DOHH2 (cell line): ENCODE measurements around the gene CDKAL1.
"Not testable (repeated sequence)": the region's sequence is repeated elsewhere in the genome, so short reads cannot be mapped to it uniquely, and the experiment has no call there.

Experiments
- H3F3A ChIP-seq: fragments of 200-600 bp; sonication (generic), shearing (Covaris generic); 2 replicates; pipeline ENCODE4 v1.6.0; 2016; ENCODE audit warnings: antibody characterized with exemption, mild to moderate bottlenecking; ENCODE audit not compliant: control insufficient read depth, insufficient read depth
- H3K27ac ChIP-seq: fragments of 200-600 bp; sonication (generic); 2 replicates; pipeline ENCODE4 v1.5.1; 2014; ENCODE audit warnings: low read depth, mild to moderate bottlenecking, low read length, moderate library complexity
- H3K27me3 ChIP-seq: fragments of 200-600 bp; sonication (generic); 2 replicates; pipeline ENCODE4 v1.6.1; 2014; ENCODE audit warnings: mild to moderate bottlenecking, low read length, mixed read lengths; ENCODE audit not compliant: control insufficient read depth
- H3K36me3 ChIP-seq: fragments of 200-600 bp; sonication (generic); 2 replicates; pipeline ENCODE4 v1.6.1; 2014; ENCODE audit warnings: mild to moderate bottlenecking, low read length, moderate library complexity, mixed read lengths; ENCODE audit not compliant: control insufficient read depth
- H3K4me1 ChIP-seq: fragments of 200-600 bp; sonication (generic); 2 replicates; pipeline ENCODE4 v1.6.1; 2014; ENCODE audit warnings: mild to moderate bottlenecking, low read length, mixed read lengths; ENCODE audit not compliant: control insufficient read depth
- H3K4me2 ChIP-seq: fragments of 200-600 bp; sonication (generic); 2 replicates; pipeline ENCODE4 v1.6.0; 2014; ENCODE audit warnings: mild to moderate bottlenecking, low read length, moderate library complexity
- H3K4me3 ChIP-seq: fragments of 200-600 bp; sonication (generic); 2 replicates; pipeline ENCODE4 v1.5.1; 2014; ENCODE audit warnings: mild to moderate bottlenecking, low read length, mixed read lengths
- H3K79me2 ChIP-seq: fragments of 200-600 bp; sonication (generic); 2 replicates; pipeline ENCODE4 v1.6.1; 2014; ENCODE audit warnings: mild to moderate bottlenecking, low read length, mixed read lengths; ENCODE audit not compliant: control insufficient read depth
- H3K9me2 ChIP-seq: fragments of 200-600 bp; sonication (generic); replicated peaks from 2 replicates; pipeline ENCODE4 v1.6.1; 2014; ENCODE audit warnings: mild to moderate bottlenecking, low read length, mixed read lengths; ENCODE audit not compliant: control insufficient read depth
- H3K9me3 ChIP-seq: fragments of 200-600 bp; sonication (generic); 2 replicates; pipeline ENCODE4 v1.6.1; 2014; ENCODE audit warnings: antibody characterized with exemption, low read length, mixed read lengths; ENCODE audit not compliant: control insufficient read depth, insufficient read depth
- H4K20me1 ChIP-seq: fragments of 200-600 bp; sonication (generic); 2 replicates; pipeline ENCODE4 v1.6.0; 2014; ENCODE audit warnings: low read depth, mild to moderate bottlenecking, antibody characterized with exemption, low read length, moderate library complexity; ENCODE audit not compliant: control insufficient read depth, insufficient read depth
- EZH2phosphoT487 ChIP-seq: fragments of 200-600 bp; sonication (generic); IDR thresholded peaks from 2 replicates; pipeline ENCODE4 v1.6.1; 2017; ENCODE audit warnings: borderline replicate concordance, mild to moderate bottlenecking, antibody characterized with exemption, low read length, moderate library complexity, mixed read lengths
- TF ChIP-seq, protein P1 (sequence below): fragments of 200-600 bp; sonication (generic); IDR thresholded peaks from one replicate; pipeline ENCODE4 v1.5.1; 2014; ENCODE audit warnings: antibody characterized with exemption, mild to moderate bottlenecking, low read depth, low read length; ENCODE audit not compliant: poor library complexity, severe bottlenecking

CDKAL1 gene

DNA sequence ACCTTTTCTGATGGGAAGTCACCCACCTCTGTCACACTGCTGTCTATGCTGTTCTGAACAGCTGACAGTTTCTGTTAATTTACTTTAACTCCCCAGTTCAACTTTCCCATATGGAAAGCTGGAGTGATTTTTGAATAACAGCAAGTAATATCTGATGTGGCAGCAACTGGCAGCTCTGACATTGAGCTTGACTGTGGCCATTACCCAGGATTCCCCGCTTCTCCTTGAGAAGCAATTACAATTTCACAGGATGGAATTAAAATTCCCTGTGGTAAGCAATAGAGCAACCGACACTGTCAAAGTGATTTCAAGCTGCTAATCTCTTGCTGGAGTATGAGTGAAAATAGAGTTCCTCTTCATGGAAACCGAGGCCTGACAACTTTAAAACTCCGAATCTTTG is 711.2 kb downstream of the CDKAL1 start:
- no peak overlapping the region for H3K4me2 ChIP-seq
- no peaks in the 10 kb centered on the region for H3F3A ChIP-seq
- no peaks in the 10 kb centered on the region for H3K4me1 ChIP-seq
- no peaks in the 10 kb centered on the region for H4K20me1 ChIP-seq
- H3K79me2 ChIP-seq, result no peaks in the 10 kb centered on the region
- no peaks in the 10 kb centered on the region for H3K9me2 ChIP-seq
- H3K9me3 ChIP-seq, result no peaks in the 10 kb centered on the region
- no peaks in the 10 kb centered on the region for H3K36me3 ChIP-seq
- H3K27me3 ChIP-seq, result no peaks in the 10 kb centered on the region
- TF ChIP-seq EZH2phosphoT487, result no peak
- TF ChIP-seq, protein P1, sequence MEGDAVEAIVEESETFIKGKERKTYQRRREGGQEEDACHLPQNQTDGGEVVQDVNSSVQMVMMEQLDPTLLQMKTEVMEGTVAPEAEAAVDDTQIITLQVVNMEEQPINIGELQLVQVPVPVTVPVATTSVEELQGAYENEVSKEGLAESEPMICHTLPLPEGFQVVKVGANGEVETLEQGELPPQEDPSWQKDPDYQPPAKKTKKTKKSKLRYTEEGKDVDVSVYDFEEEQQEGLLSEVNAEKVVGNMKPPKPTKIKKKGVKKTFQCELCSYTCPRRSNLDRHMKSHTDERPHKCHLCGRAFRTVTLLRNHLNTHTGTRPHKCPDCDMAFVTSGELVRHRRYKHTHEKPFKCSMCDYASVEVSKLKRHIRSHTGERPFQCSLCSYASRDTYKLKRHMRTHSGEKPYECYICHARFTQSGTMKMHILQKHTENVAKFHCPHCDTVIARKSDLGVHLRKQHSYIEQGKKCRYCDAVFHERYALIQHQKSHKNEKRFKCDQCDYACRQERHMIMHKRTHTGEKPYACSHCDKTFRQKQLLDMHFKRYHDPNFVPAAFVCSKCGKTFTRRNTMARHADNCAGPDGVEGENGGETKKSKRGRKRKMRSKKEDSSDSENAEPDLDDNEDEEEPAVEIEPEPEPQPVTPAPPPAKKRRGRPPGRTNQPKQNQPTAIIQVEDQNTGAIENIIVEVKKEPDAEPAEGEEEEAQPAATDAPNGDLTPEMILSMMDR, result no peak
- H3K4me3 ChIP-seq, result no peak overlapping the region
- H3K27ac ChIP-seq, result no peak overlapping the region

DNA sequence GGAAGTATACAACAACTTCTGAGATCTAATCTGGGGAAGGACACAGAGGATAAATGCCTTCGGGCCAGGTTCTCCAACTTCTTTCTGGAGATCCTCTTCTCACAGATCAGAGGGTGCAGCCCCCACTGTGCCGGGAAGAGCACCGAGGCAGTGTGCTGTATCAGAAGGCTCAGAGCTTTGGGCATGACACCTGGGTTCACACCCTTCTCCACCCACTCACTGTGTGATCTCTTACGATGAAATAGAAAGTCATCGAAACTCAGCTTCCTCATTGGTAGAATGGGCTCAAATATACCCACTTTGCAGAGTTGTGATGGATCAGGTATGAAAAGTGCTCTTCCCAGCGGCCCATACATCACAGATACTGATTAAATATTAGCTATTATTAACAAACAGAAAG is 711.8 kb downstream of the CDKAL1 start:
- no peaks in the 10 kb centered on the region for H3K36me3 ChIP-seq
- no peaks in the 10 kb centered on the region for H3K4me1 ChIP-seq
- TF ChIP-seq, protein P1, result no peak
- no peak for TF ChIP-seq EZH2phosphoT487
- no peak overlapping the region for H3K27ac ChIP-seq
- H3K27me3 ChIP-seq, result no peaks in the 10 kb centered on the region
- H3K79me2 ChIP-seq, result no peaks in the 10 kb centered on the region
- H3K4me3 ChIP-seq, result no peak overlapping the region
- no peaks in the 10 kb centered on the region for H3K9me2 ChIP-seq
- H4K20me1 ChIP-seq, result no peaks in the 10 kb centered on the region
- H3K4me2 ChIP-seq, result no peak overlapping the region
- H3F3A ChIP-seq, result no peaks in the 10 kb centered on the region
- no peaks in the 10 kb centered on the region for H3K9me3 ChIP-seq

DNA sequence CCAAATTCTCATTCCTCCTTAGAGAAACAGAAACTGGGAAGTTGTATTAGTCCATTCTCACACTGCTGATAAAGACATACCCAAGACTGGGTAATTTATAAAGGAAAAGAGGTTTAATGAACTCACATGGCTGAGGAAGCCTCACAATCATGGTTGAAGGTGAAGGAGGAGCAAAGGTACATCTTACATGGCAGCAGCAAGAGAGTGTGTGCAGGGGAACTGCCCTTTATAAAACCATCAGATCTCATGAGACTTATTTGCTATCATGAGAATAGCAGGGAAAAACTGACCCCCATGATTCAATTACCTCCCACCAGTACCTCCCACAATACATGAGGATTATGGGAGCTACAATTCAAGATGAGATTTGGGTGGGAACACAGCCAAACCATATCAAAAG is 720.2 kb downstream of the CDKAL1 start:
- H3K36me3 ChIP-seq, H3K4me1 ChIP-seq, H3K4me3 ChIP-seq, H3F3A ChIP-seq, H3K4me2 ChIP-seq, H3K27me3 ChIP-seq, H3K9me2 ChIP-seq, H3K27ac ChIP-seq, H3K9me3 ChIP-seq, H3K79me2 ChIP-seq, H4K20me1 ChIP-seq: not testable (repeated sequence)

DNA sequence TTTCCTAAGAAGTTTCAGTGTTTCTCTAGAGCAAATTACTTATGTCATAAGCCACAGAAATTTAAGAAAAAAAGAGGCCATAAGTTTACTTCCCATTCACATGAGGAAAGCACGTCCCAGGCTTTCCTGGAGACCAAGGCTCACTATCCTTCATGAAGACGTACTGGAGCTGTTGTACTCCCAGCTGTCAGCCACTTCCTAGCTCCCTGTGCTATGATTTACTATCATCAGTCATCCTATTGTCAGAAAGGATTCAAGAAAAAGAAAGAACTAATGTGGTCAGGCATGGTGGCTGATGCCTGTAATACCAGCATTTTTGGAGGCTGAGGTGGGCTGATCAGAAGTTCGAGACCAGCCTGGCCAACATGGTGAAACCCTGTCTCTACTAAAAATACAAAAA is 721.9 kb downstream of the CDKAL1 start:
- H3F3A ChIP-seq, result no peaks in the 10 kb centered on the region
- H3K4me2 ChIP-seq, result no peak overlapping the region
- H3K9me2 ChIP-seq, result no peaks in the 10 kb centered on the region
- no peak overlapping the region for H3K4me3 ChIP-seq
- H3K27ac ChIP-seq, result no peak overlapping the region
- peaks cover 3% of the 10 kb centered on the region; the same call in 1 of the 2 replicates for H3K27me3 ChIP-seq
- no peaks in the 10 kb centered on the region for H3K9me3 ChIP-seq
- H3K79me2 ChIP-seq, result no peaks in the 10 kb centered on the region
- no peaks in the 10 kb centered on the region for H3K4me1 ChIP-seq
- H4K20me1 ChIP-seq, result no peaks in the 10 kb centered on the region
- no peaks in the 10 kb centered on the region for H3K36me3 ChIP-seq
- no peak for TF ChIP-seq EZH2phosphoT487
- TF ChIP-seq, protein P1, result no peak
